ENCODE results near the gene CWF19L2.
"Not testable (repeated sequence)": the region's sequence is repeated elsewhere in the genome, so short reads cannot be mapped to it uniquely, and the experiment has no call there.

The CWF19L2 gene

GRCh38 chr11:107430525-107430924, 27.1 kb downstream of the CWF19L2 start:
- no peak for DNase-seq

- DNase-seq = no peak
These were observed 29.9 kb downstream of the CWF19L2 start for GRCh38 chr11:107427569-107428180.

- no peak for DNase-seq
These were observed 44.3 kb downstream of the CWF19L2 start for GRCh38 chr11:107413352-107413751.

DNA sequence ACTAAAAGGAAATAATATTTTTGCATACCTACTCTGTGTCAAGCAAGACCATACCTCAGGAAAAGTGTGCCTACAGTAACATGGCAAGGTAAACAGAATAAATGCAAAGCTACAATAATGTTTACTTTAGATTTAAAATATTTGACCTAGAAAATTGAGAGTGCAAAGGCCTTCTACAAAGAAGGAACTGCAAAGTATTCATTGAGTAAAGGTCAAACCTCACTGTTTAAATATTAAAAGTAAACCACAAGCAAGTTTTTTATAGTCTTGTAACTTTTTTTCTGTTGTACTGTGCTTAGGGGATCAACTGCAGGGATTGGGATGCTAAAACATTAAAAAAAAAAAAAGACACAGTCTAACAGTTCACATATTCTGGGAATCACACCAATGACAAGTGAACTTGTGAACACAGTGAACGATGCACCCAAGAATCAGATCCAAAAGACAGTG, 48.8 kb downstream of the CWF19L2 start:
- no peak for DNase-seq

DNA sequence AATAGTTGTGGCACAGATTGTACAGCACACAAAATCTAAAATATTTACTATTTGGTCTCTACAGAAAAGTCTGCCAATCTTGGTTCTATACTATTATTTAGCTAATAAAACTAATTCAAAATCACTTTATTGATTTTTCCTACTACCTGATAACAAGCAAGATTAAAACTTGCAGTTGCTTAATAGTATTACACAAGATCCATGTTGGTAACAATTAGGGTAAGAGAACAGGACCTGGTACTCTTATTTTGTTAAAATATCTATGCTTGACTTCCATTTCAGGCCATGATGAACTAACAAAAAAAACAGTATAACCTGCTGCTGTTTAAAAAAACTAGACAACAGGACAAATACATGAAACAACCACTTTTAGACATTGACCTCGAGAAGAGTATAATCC, 52.4 kb downstream of the CWF19L2 start:
- DNase-seq = no peak

GRCh38 chr11:107401131-107401530, 56.5 kb downstream of the CWF19L2 start:
- not testable (repeated sequence) for DNase-seq

DNA sequence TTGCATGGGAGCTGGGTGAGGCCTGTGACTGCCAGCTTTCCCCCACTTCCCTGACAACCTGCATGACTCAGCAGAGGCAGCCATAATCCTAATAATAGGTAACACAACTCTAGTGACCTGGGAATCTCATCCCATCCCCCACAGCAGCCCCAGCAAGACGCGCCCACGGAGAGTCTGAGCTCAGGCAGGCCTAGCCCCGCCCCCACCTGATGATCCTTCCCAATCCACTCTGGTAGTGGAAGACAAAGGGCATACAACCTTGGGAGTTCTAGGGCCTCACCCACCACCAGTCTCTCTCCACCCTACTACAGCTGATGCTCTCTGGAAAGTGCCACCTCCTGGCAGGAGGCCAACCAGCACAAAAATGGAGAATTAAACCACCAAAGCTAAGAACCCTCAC, 60.3 kb downstream of the CWF19L2 start:
- no peak for DNase-seq

DNA sequence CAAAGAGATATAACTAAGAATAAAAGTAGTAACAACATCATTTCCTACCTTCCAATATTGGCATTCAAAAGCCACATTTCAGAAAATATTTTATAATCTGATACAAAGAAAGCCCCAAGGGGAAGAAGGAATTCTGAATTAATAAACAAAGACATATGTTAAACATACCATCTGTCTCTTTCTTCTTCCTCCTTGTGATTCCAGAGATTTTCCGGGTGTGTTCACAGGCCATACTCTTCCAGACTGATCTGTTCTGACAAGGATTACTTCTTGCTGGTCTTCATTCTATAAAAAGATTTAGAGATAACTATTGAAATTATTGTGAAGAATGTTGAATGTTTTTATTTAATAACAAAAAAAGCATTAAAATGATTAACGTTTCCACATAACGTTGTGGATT, 65.0 kb downstream of the CWF19L2 start:
- no peak for DNase-seq

GRCh38 chr11:107390701-107391100, 66.9 kb downstream of the CWF19L2 start:
- not testable (repeated sequence) for DNase-seq

DNA sequence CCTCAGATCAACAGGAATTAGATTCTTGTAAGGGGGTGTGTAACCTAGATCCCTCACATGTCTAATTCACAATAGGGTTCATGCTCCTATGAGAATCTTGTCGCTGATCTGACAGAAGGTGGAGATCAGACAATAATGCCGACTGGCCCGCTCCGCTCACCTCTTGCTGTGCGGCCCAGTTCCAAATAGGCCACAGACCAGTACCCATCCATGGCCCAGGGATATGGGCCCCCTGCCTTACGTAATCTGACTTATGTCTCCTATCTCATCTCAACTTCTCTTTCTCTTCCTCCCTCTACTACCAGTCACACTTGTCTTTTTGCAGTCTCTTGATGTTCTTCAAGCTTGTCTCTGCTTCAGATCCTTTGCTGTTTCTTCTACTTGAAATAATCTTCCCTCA, 70.0 kb downstream of the CWF19L2 start:
- no peak for DNase-seq

GRCh38 chr11:107385361-107385981, 72.2 kb downstream of the CWF19L2 start:
- DNase-seq = no peak

- no peak for DNase-seq
These were observed 73.3 kb downstream of the CWF19L2 start for GRCh38 chr11:107384144-107384852.

- no peak for DNase-seq
These were observed 85.2 kb downstream of the CWF19L2 start for GRCh38 chr11:107372439-107372838.

DNA sequence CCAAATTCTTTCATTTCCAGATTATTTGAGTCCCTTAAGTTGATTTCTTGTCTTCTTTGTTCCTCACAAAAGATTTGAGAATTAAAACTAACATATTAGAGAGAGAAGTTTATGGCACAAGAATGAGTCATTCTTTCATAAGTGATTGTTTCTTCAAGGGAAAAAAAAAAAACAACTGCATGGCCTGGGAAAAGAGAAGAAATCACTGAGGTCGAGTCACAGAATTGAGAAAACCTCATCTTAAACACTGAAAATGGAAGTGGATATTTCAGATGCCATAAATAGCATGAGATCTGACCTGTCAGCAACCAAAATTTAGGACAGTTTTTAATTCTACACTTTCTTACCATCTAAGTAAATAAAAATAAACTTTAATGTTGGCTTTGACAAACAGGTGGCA, 87.2 kb downstream of the CWF19L2 start:
- no peak for DNase-seq

- no peak for DNase-seq
These were observed 97.9 kb downstream of the CWF19L2 start for GRCh38 chr11:107359701-107360100.

DNA sequence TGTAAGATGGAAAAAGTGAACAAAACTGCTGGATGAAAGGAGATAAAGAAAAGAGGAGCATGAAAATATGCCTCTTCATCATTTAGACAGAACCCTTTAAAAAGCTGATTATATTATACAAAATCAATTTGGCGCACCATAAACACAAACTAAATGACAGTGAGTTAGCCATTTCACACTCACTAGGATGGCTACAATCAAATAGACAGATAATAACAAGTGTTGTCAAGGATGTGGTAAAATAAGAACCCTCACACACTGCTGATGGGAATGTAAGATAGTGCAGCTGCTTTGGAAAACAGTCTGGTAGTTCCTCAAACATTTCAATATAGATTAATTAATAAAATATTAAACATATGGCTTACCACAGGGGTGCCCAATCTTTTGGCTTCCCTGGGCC, 99.7 kb downstream of the CWF19L2 start:
- DNase-seq = no peak

GRCh38 chr11:107354780-107355179, 102.8 kb downstream of the CWF19L2 start:
- DNase-seq = no peak

- no peak for DNase-seq
These were observed 119.7 kb downstream of the CWF19L2 start for GRCh38 chr11:107337917-107338316.

- no peak for DNase-seq
These were observed 125.9 kb downstream of the CWF19L2 start for GRCh38 chr11:107331728-107332127.

GRCh38 chr11:107329164-107329563, 128.5 kb downstream of the CWF19L2 start:
- no peak for DNase-seq

- DNase-seq = no peak
These were observed 141.2 kb downstream of the CWF19L2 start for GRCh38 chr11:107316426-107316825.

- DNase-seq = no peak
These were observed 149.6 kb downstream of the CWF19L2 start for GRCh38 chr11:107307991-107308390.

DNA sequence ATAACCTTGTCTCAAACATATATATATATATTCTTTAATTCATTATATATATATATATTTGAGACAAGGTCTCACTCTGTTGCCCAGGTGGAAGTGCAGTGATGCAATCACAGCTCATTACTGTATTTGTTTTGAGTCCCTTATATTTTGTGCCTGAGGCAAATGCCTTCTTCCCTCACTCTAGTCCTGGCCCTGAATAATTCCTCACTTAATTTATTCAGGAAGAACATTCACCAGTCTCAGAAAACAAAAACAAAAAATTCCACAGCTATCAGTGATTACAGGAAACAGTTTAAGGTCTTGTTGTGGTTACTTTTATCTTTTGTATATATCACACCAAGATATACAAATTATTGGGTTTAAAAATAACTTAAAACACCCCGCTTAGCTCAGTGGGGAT, 155.7 kb downstream of the CWF19L2 start:
- no peak for DNase-seq

GRCh38 chr11:107293677-107294344, 163.8 kb downstream of the CWF19L2 start:
- DNase-seq = no peak

All from T1000 (cell line).